Urinary bladder (tissue), 4 donors: ENCODE data around the gene TBC1D9B. TPM values are rescaled to one million over a fixed set of nuclear protein-coding genes. Genes with fewer than 3 reads are reported as not detected.
A peak's percentile ranks its signal among the peaks of the same experiment; 100 is the strongest.

ENCODE experiments used
- DNase-seq: peaks from one replicate; pipeline ENCODE4 v3.0.0-alpha.2; 2015; ENCODE audit errors: extremely low spot score
- H3K27ac ChIP-seq: one replicate; pipeline ENCODE4 v1.5.1; 2013; ENCODE audit warnings: low read depth, mild to moderate bottlenecking, moderate library complexity
- H3K36me3 ChIP-seq: one replicate; pipeline ENCODE4 v1.6.1; 2013; ENCODE audit warnings: mild to moderate bottlenecking, moderate library complexity; ENCODE audit not compliant: insufficient read depth
- H3K4me1 ChIP-seq: one replicate; pipeline ENCODE4 v1.6.1; 2013; ENCODE audit warnings: mild to moderate bottlenecking, moderate library complexity; ENCODE audit not compliant: insufficient read depth
- H3K4me3 ChIP-seq: one replicate; pipeline ENCODE4 v1.5.1; 2013; ENCODE audit warnings: low read depth, low read length
- WGBS: extraction: QIAGEN DNeasy Blood & Tissue Kit; methylation state at CpG from one replicate; pipeline ENCODE4 v1.1.7; 2013; 5-methylcytosine and 5-hydroxymethylcytosine counted together
- polyA plus RNA-seq: library from polyadenylated mRNA; stranded (reverse); fragments of 200-250 nt; gene quantifications from one replicate; pipeline ENCODE4 v1.2.3, GENCODE V29; 2013
- total RNA-seq: library from RNA; depleted of rRNA; stranded (reverse); fragments of >200 nt; gene quantifications from one replicate; pipeline ENCODE4 v1.2.3, GENCODE V29; 2014
- donor health status: healthy with polysubstance abuse.
- donor health status: healthy.

TBC1D9B gene
- total and polyA plus RNA-seq, 2 donors = 46.4 to 74.1 TPM

DNA sequence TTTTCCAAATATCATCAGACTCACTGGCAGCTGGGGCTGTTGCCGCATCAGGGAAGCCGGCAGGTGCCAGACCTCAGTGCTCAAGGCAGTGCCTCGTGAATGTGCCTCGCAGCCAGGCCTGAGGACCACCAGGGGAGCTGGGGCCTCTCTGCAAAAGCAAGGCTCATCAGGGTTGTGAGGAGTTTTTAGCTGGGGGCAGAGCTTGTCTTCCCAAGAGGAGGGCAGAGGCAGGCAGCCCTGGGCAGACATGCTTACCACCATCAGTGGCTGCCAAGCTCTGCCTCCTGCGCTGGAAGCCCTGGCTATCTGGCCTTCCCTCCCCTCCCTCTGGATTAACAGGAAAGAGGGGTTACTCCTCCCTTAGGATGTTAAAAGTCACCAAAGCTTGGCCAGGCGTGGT is 8.8 kb upstream of the TBC1D9B start:
- Histone ChIP-seq H3K4me3 (no peak overlapping the region), H3K4me1 (no peaks in the 10 kb centered on the region), H3K27ac (no peak overlapping the region), H3K36me3 (no peaks in the 10 kb centered on the region)
- DNase-seq = no peak
- WGBS = 53% methylated on average over 6 of the region's 6 CpGs

DNA sequence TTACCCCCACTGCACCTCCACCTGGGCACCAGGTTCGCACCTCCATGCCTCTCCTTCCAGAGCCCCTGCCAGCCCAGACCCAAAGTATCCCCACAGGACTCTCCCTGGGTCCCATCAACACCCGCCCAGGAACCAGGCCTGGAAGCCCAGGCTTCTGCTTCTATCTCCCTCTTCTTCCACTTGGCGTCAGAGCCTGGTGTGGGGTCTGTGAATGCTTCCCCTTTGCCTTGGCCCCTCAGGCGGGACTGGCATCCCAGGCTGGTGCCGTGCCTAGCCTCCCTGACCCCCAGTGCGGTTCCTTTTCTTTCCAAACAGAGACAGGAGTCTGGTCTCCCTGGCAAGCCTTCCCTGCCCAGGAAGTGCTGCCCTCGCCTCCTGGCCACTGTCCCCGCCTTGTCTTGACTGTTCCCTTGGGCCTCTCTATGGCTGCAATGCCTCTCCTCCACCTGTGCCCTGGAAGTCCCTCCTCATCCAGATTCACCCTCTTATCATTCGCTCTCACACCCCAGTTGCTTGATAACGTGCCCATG is 7.8 kb upstream of the TBC1D9B start:
- Histone ChIP-seq H3K4me1 (no peaks in the 10 kb centered on the region), H3K4me3 (no peak overlapping the region), H3K27ac (no peak overlapping the region), H3K36me3 (no peaks in the 10 kb centered on the region)
- WGBS = 82% methylated on average over 10 of the region's 10 CpGs
- DNase-seq = no peak

DNA sequence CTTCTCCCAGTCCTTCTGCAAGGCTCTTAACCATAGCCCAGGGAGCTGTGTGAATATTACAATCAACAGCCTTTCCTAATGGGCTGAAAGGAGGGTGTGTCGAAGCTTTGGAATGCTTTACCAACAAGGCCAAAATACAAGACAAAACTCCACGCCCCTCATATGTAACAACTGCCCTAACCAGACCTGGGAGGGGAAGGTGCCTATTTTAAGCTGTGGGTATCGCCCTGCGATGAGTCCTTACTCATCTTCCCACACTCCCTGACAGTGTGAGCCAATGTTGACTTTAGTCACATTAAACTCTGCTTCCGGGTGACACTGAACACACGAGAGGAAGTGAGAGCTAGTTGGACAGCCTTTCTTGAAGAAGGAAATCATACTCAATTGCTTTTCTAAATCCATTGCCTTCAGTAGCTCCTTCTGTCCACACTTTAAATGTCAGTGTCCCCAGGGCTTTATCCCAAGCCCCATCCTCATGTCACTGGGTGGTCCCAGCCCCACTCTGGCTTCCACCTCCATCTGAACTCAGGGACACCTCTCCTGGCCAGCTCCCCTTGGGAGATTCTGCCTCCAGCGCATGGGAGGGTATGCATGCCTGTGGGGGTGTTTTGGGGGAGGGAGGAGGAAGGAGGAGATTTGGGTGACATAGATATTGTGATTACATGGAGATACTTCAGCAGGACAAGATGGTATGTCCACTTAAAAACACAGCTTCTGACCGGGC is 6.5 kb upstream of the TBC1D9B start:
- H3K4me1 ChIP-seq = no peaks in the 10 kb centered on the region
- no peak overlapping the region for H3K27ac ChIP-seq
- no peaks in the 10 kb centered on the region for H3K36me3 ChIP-seq
- peak; percentile 15 for DNase-seq
- 75% methylated on average over 8 of the region's 8 CpGs for WGBS
- H3K4me3 ChIP-seq = no peak overlapping the region

DNA sequence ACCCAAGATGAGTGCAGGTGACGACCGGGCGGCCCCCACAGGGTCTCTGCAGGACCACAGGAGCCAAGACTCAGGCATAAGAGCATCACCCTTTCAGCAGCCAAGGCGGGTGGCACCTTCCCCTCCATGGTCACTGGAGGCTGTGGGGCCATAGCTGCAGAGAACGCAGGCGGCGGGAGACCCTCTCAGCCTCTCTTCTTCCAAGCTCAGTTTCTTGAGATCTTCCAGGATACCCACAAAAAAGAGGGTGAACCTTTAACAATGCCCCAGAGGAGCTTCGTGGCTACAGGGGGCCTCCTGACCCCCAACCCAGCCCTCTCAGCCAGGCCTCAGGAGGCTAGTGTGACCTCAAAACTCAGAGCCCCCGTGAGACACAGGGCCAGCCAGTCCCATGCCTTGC is 5.8 kb upstream of the TBC1D9B start:
- no peak overlapping the region for H3K4me3 ChIP-seq
- no peak for DNase-seq
- H3K36me3 ChIP-seq = no peaks in the 10 kb centered on the region
- no peak overlapping the region for H3K27ac ChIP-seq
- no peaks in the 10 kb centered on the region for H3K4me1 ChIP-seq
- WGBS = 95% methylated on average over 9 of the region's 9 CpGs

DNA sequence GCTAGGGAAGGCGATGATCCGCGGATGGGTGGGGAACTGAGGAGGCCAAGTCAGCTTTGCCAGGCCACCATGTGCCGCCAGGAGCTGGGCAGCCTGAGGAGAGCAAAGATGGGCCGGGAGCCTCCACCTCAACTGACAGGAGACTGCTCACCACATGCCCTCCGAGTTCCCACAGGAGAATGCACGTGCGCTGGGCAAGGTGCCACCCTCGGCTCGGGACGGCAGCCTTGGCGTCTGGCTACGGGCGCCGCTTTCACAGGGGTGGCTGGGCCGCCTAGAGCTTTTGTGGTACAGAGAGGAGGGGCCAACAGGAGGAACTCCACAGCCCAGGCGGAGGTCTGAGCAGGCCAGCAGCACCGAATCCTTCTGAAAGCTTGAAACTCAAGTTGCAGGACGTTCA is 5.3 kb upstream of the TBC1D9B start:
- H3K4me1 ChIP-seq = no peaks in the 10 kb centered on the region
- no peak overlapping the region for H3K27ac ChIP-seq
- DNase-seq = no peak
- WGBS = 87% methylated on average over 19 of the region's 19 CpGs
- no peak overlapping the region for H3K4me3 ChIP-seq
- no peaks in the 10 kb centered on the region for H3K36me3 ChIP-seq

DNA sequence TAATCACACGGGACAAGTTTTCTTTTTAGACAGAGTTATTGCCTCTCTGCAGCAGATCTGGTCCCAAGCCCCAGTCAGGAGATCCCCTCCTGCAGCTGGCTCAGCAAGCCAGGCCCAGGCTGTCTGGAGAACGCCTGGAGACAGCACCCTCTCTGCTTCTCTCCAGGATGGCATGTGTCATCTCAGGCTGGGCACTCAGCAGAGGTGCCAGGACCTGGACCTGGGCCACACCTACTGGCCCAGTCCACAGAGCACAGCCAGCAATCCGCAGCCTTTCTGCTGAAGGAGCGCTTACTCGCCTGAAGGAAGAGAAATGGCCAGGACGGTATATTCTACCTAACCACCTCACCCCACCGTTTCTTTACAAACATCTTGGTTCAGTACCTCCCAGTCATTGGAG is 4.7 kb upstream of the TBC1D9B start:
- no peak overlapping the region for H3K27ac ChIP-seq
- H3K36me3 ChIP-seq = no peaks in the 10 kb centered on the region
- H3K4me3 ChIP-seq = no peak overlapping the region
- 79% methylated on average over 7 of the region's 7 CpGs for WGBS
- no peaks in the 10 kb centered on the region for H3K4me1 ChIP-seq
- no peak for DNase-seq

DNA sequence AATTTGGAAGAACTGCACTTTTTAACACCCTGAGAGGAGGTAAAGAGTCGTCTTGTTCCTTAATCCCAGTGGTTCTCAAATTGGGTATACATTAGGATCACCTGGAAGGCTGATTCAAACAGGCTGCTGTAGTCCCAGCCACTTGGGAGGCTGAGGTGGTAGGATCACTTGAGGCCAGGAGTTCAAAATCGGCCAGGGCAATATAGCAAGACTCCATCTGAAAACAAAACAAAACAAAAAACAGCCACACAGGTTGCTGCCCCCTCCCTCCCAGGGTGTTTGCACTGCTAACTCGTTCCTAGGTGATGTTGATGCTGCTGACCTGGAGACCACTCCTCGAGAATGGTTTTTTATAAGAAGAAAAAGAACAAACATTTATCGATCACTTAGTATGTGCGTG is 1.5 kb upstream of the TBC1D9B start:
- Histone ChIP-seq H3K36me3 (no peaks in the 10 kb centered on the region), H3K4me3 (no peak overlapping the region)
- WGBS = 92% methylated on average over 6 of the region's 6 CpGs

DNA sequence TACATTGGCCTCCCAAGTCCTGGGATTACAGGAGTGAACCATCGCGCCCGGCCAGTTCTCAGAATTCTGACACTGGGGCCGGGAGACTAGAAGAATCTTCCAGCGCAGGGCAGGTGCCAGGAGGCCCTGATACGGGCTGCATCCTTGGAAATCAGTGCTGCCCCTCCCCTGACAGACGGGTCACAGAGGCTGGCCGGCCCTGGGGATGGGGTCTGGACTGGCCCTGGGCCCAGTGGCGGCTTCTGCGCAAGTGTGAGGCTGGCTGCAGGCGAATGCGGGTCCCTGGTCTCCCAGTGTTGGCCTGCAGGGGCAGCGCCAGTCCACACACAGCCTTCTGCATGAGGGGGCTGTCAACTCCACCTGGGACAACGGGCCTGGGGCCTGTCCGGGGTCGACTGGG is 831 bp upstream of the TBC1D9B start:
- no peak for DNase-seq
- H3K36me3 ChIP-seq = no peaks in the 10 kb centered on the region
- H3K27ac ChIP-seq = no peak overlapping the region
- 80% methylated on average over 16 of the region's 16 CpGs for WGBS
- no peak overlapping the region for H3K4me3 ChIP-seq
- no peaks in the 10 kb centered on the region for H3K4me1 ChIP-seq

More for the DNA sequence above, 1.5 kb upstream of the TBC1D9B start:
- DNase-seq = no peak
- Histone ChIP-seq H3K4me1 (no peaks in the 10 kb centered on the region), H3K27ac (no peak overlapping the region)

DNA sequence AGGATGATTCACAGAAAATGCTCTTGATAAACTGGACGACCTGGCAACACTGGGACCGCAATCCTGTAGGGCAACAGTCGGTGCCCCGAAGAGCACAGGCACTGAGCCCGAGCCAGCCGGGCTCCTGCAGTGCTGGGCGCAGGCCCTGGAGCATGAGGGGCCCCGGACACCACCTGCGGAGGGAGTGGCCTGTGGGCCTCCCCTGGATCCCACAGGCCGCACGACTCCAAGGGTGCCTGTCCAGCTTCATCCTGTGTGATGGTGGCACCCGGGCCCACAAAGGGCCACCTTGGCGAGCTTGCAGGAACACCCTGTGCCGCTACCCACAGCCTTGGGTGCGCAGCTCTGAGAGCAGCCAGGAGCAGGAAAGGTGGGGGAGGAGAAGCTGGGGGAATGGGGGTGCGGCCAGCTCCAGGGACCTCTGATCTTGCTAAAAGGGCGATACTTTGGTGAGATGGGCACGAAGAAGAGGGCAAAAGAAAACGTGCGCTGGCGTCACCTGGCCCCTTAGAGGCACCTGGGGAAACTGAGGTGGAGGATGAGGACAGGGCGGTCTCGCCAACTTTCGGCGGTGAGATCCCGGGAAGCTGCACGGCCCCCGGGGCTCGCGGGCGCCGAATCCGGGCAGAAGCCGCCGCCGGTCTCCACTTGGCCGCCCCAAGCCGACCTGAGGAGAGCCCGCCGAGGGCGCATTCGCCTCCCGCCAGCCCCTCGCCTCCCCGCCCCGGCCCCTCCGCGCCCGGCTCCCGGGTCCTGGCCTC is 722 bp downstream of the TBC1D9B start:
- H3K27ac ChIP-seq = no peak overlapping the region
- H3K4me1 ChIP-seq = no peaks in the 10 kb centered on the region
- H3K4me3 ChIP-seq = peak overlapping the region; percentile 93
- WGBS = 9% methylated on average over 50 of the region's 50 CpGs
- H3K36me3 ChIP-seq = no peaks in the 10 kb centered on the region
- no peak for DNase-seq

DNA sequence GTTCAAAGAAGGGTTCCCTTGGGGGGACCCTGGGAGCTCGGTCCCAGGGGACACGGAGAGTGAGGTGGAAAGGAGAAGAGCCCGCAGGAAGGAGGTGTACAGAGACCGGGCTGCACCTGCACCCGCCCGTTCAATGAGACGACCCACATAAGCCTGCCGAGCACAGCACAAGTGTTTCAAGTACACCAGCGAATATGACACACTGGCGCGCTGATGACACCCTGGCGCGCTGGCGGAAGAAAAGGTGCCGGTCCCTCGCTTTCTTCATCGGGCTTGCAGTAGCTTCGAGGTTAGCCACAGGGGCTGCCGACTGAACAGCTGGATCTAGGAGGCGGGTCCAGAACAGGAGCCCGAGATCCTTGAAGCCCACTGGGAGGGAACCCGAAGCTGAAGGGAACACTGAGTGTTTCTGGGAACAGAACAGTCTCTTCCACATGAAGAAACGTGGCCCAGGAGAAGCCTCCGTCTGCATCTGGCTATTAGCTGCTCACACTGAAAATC is 1.4 kb downstream of the TBC1D9B start:
- DNase-seq = no peak
- WGBS = 81% methylated on average over 24 of the region's 24 CpGs
- Histone ChIP-seq H3K27ac (no peak overlapping the region), H3K4me3 (no peak overlapping the region), H3K36me3 (no peaks in the 10 kb centered on the region), H3K4me1 (no peaks in the 10 kb centered on the region)

DNA sequence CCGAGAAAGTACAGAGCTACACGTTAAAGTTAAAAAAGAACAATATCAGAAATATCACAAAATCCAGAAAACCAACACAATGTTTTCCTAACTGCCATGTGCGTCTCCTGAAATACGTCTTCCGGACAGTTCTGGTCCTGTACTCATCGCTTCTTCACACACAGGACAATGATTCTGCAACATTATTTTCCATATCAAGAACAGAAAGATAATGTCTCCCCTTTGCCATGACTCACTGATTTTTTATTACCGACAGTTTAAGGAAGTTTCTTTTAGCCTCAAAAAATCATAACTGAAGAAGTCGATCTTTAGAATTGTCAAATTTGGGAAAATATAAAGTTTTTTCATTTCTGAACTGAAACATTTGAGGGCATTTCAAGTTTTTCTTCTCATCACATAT is 2.5 kb downstream of the TBC1D9B start:
- no peaks in the 10 kb centered on the region for H3K36me3 ChIP-seq
- H3K4me1 ChIP-seq = no peaks in the 10 kb centered on the region
- no peak overlapping the region for H3K27ac ChIP-seq
- no peak overlapping the region for H3K4me3 ChIP-seq
- WGBS = 72% methylated on average over 8 of the region's 8 CpGs
- DNase-seq = no peak

DNA sequence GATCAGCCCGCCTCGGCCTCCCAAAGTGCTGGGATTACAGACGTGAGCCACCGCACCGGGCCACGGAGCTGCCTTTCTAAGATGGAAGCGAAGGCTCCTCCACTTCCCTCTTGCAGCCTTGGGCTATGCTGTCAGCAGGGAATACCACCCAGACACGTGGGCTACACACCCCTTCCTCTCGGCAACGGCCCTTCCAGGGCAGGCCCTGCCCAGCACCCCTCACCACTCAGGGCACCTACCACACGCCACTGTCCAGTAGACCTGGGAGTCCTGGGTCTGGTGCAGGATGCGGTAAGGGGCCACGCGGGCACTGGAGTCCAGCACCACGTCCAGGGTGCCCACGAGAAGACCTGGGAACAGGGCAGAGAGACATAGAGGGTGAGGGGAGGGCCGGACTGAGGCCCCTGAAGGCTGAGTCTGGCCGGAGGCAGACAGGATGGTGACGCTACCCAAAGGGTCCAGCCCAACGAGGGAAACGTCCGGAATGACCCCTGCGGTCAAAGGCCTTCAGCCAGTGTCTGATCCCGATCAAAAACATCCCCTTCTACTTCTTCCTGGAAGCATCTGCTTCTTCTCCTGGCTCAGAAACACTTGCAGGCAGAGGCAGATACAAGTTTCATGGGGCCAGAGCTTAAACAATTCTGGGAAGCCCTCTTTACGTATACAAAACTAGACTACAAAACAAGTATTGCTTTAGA is 3.1 kb downstream of the TBC1D9B start:
- H3K36me3 ChIP-seq = no peaks in the 10 kb centered on the region
- DNase-seq = no peak
- no peak overlapping the region for H3K4me3 ChIP-seq
- H3K27ac ChIP-seq = no peak overlapping the region
- no peaks in the 10 kb centered on the region for H3K4me1 ChIP-seq
- WGBS = 90% methylated on average over 25 of the region's 25 CpGs

DNA sequence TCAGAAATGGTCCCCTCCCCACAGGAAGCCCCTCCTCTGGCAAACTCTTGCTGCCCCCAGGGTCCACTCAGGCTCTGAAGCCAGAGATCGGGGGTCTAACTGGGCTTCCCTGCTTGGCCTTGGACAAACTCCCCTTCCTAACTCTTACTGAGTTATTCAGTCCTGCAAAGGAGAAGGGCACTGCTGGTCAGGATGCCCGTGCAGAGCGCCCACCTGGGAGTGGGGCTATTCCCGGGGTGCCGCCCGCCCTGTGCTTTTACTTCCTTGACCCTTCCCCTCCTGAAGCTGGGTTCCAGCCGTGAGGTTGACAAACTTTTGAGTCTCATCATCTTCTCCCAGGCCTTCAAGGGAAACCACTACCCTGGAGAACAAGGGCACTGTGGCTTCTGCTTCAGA is 4.9 kb downstream of the TBC1D9B start:
- Histone ChIP-seq H3K27ac (no peak overlapping the region), H3K4me3 (no peak overlapping the region), H3K36me3 (no peaks in the 10 kb centered on the region), H3K4me1 (no peaks in the 10 kb centered on the region)
- 95% methylated on average over 7 of the region's 7 CpGs for WGBS
- no peak for DNase-seq
